GM18909 (cell line): ENCODE results near the gene MED27.

ENCODE experiments used
- ATAC-seq: cut with Tn5 transposase; IDR thresholded peaks from one replicate; pipeline ENCODE4 v1.9.1; 2021; ENCODE audit warnings: mild to moderate bottlenecking; ENCODE audit not compliant: unreplicated experiment, poor library complexity

MED27 gene

GRCh38 chr9:131892162-131892707 is 187.4 kb downstream of the MED27 start:
- ATAC-seq = no peak

- ATAC-seq = no peak
These were observed 188.1 kb downstream of the MED27 start for GRCh38 chr9:131891598-131891997.

- ATAC-seq = no peak
These were observed 190.0 kb downstream of the MED27 start for GRCh38 chr9:131889437-131890251.

- ATAC-seq = no peak
These were observed 190.7 kb downstream of the MED27 start for GRCh38 chr9:131888923-131889322.

GRCh38 chr9:131887680-131888079 is 192.0 kb downstream of the MED27 start:
- no peak for ATAC-seq

GRCh38 chr9:131886826-131887225 is 192.8 kb downstream of the MED27 start:
- ATAC-seq = no peak

GRCh38 chr9:131885144-131885609 is 194.5 kb downstream of the MED27 start:
- no peak for ATAC-seq

- ATAC-seq = no peak
These were observed 195.4 kb downstream of the MED27 start for GRCh38 chr9:131884222-131884621.

GRCh38 chr9:131880833-131881583 is 198.7 kb downstream of the MED27 start:
- no peak for ATAC-seq

GRCh38 chr9:131879911-131880290 is 199.8 kb downstream of the MED27 start:
- ATAC-seq = no peak

GRCh38 chr9:131879181-131879910 is 200.3 kb downstream of the MED27 start:
- ATAC-seq = no peak

- ATAC-seq = no peak
These were observed 203.2 kb downstream of the MED27 start for GRCh38 chr9:131876486-131876885.

- no peak for ATAC-seq
These were observed 203.7 kb downstream of the MED27 start for GRCh38 chr9:131875828-131876485.

GRCh38 chr9:131874916-131875670 is 204.6 kb downstream of the MED27 start:
- no peak for ATAC-seq

- ATAC-seq = no peak
These were observed 205.2 kb downstream of the MED27 start for GRCh38 chr9:131874447-131874846.

GRCh38 chr9:131873891-131874440 is 205.7 kb downstream of the MED27 start:
- no peak for ATAC-seq

- ATAC-seq = no peak
These were observed 206.3 kb downstream of the MED27 start for GRCh38 chr9:131873335-131873734.

- no peak for ATAC-seq
These were observed 207.0 kb downstream of the MED27 start for GRCh38 chr9:131872702-131873101.

GRCh38 chr9:131872006-131872405 is 207.7 kb downstream of the MED27 start:
- no peak for ATAC-seq
